WTC11 (cell line): ENCODE measurements around the gene ZIC4.

ENCODE experiments used
- CREB1 ChIP-seq: sonication (generic); formaldehyde crosslinking; IDR thresholded peaks from 2 replicates; pipeline ENCODE4 v1.8.0; 2023; ENCODE audit warnings: mild to moderate bottlenecking, missing genetic modification reagents
- NR2C2 ChIP-seq: sonication (generic); formaldehyde crosslinking; IDR thresholded peaks from 2 replicates; pipeline ENCODE4 v1.8.0; 2022; ENCODE audit warnings: mild to moderate bottlenecking, missing genetic modification reagents
- ZBTB21 ChIP-seq: sonication (generic); formaldehyde crosslinking; IDR thresholded peaks from 2 replicates; pipeline ENCODE4 v1.8.1; 2023; ENCODE audit warnings: mild to moderate bottlenecking, missing genetic modification reagents, borderline replicate concordance
- TF ChIP-seq, protein P1 (sequence below): sonication (generic); formaldehyde crosslinking; IDR thresholded peaks from 2 replicates; pipeline ENCODE4 v1.8.1; 2022; ENCODE audit warnings: mild to moderate bottlenecking, missing genetic modification reagents, moderate library complexity, borderline replicate concordance
- TF ChIP-seq, protein P2 (sequence below): fragments of 200-600 bp; IDR thresholded peaks from 2 replicates; pipeline ENCODE4 v1.8.0; 2022; ENCODE audit warnings: antibody characterized with exemption

DNA sequence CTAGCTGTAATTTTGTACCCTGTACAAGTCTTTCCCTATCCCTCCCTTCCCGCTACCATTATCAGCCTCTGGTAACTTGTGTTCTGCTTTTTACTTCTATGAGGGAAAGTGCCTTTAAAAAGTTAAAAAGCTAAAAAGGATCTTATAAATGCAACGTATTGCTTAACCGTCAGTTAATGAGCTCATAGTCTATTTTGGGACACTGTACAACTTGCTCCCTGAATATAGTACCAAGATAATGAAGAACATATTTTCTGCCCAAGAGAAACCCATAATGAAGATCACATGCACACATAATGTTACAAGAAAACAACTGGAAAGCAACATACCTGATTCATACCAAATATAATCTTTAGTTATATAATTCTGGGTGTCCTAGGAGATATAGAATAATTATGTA, 25.4 kb upstream of the ZIC4 start:
- TF ChIP-seq CREB1 (CRISPR knock-in tag) (no peak), NR2C2 (CRISPR knock-in tag) (no peak), ZBTB21 (no peak)
- TF ChIP-seq, protein P1, sequence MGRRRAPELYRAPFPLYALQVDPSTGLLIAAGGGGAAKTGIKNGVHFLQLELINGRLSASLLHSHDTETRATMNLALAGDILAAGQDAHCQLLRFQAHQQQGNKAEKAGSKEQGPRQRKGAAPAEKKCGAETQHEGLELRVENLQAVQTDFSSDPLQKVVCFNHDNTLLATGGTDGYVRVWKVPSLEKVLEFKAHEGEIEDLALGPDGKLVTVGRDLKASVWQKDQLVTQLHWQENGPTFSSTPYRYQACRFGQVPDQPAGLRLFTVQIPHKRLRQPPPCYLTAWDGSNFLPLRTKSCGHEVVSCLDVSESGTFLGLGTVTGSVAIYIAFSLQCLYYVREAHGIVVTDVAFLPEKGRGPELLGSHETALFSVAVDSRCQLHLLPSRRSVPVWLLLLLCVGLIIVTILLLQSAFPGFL (CRISPR knock-in tag), result no peak
- TF ChIP-seq, protein P2, sequence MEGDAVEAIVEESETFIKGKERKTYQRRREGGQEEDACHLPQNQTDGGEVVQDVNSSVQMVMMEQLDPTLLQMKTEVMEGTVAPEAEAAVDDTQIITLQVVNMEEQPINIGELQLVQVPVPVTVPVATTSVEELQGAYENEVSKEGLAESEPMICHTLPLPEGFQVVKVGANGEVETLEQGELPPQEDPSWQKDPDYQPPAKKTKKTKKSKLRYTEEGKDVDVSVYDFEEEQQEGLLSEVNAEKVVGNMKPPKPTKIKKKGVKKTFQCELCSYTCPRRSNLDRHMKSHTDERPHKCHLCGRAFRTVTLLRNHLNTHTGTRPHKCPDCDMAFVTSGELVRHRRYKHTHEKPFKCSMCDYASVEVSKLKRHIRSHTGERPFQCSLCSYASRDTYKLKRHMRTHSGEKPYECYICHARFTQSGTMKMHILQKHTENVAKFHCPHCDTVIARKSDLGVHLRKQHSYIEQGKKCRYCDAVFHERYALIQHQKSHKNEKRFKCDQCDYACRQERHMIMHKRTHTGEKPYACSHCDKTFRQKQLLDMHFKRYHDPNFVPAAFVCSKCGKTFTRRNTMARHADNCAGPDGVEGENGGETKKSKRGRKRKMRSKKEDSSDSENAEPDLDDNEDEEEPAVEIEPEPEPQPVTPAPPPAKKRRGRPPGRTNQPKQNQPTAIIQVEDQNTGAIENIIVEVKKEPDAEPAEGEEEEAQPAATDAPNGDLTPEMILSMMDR, result no peak
